ENCODE results near the gene FANCG. TPM values are rescaled to one million over a fixed set of nuclear protein-coding genes. Genes with fewer than 3 reads are reported as not detected.

Gene FANCG
- total RNA-seq, 1 experiment from 2014 or later: 74.8 TPM

DNA sequence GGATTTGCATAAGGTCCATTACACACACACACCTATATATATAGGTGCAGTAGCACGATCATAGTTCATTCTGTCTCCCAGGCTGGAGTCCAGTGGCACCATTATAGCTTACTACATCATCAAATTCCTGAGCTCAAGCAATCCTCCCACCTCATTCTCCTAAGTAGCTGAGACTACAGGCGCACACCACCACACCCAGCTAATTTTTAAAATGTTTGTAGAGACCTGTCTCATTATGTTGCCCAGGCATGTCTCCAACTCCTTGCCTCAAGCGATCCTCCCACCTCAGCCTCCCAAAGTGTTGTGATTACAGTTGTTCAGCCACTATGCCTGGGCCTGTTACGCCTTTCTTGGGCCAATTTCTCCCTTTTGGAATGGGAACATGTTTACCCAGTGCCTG is 50.5 kb downstream of the FANCG start:
- Mint-ChIP-seq H3K27ac (ENCODE audit: unreplicated experiment) (no peak overlapping the region), H3K36me3 (ENCODE audit: insufficient read depth, unreplicated experiment) (no peaks in the 10 kb centered on the region), H3K4me3 (ENCODE audit: unreplicated experiment) (no peak overlapping the region), H3K9me3 (ENCODE audit: unreplicated experiment) (peaks cover 21% of the 10 kb centered on the region), H3K27me3 (ENCODE audit: insufficient read depth, unreplicated experiment) (no peaks in the 10 kb centered on the region), H3K4me1 (ENCODE audit: low read depth, unreplicated experiment) (peaks cover 26% of the 10 kb centered on the region)
- DNase-seq: no peak
- no peak overlapping the region for H3K4me3 ChIP-seq (ENCODE audit: low read depth, low read length)
- no peaks in the 10 kb centered on the region for H3K36me3 ChIP-seq (ENCODE audit: control insufficient read depth, insufficient read depth, low read length)
- H3K9me3 ChIP-seq: no peaks in the 10 kb centered on the region
- TF ChIP-seq, protein P1, sequence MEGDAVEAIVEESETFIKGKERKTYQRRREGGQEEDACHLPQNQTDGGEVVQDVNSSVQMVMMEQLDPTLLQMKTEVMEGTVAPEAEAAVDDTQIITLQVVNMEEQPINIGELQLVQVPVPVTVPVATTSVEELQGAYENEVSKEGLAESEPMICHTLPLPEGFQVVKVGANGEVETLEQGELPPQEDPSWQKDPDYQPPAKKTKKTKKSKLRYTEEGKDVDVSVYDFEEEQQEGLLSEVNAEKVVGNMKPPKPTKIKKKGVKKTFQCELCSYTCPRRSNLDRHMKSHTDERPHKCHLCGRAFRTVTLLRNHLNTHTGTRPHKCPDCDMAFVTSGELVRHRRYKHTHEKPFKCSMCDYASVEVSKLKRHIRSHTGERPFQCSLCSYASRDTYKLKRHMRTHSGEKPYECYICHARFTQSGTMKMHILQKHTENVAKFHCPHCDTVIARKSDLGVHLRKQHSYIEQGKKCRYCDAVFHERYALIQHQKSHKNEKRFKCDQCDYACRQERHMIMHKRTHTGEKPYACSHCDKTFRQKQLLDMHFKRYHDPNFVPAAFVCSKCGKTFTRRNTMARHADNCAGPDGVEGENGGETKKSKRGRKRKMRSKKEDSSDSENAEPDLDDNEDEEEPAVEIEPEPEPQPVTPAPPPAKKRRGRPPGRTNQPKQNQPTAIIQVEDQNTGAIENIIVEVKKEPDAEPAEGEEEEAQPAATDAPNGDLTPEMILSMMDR (IDR thresholded peaks at IDR 0.05; ENCODE audit: insufficient read depth in 1 of 2, low read depth in 1 of 2, low read length in 1 of 2, severe bottlenecking in 1 of 2, unreplicated experiment in 1 of 2): no peak
- no TSS peak for BruUV-seq (replicated peaks)
- intact Hi-C loops (cut with micrococcal nuclease; ENCODE audit: unreplicated experiment): loop anchor here (5.0 kb wide), 1 partner anchor 42 kb away; the partner anchor contains the start of gene DNAJB5
- no peaks in the 10 kb centered on the region for H3K27me3 ChIP-seq (replicated peaks; ENCODE audit: control insufficient read depth, insufficient read depth, low read length)
- H3K4me1 ChIP-seq: peaks cover 28% of the 10 kb centered on the region
- POLR2A ChIA-PET: interaction anchor here (0.6 kb wide), 1 partner anchor 40 kb away, joined by 6 read pairs; the partner anchor contains the start of gene DNAJB5
- CTCF ChIA-PET: no interaction called here

DNA sequence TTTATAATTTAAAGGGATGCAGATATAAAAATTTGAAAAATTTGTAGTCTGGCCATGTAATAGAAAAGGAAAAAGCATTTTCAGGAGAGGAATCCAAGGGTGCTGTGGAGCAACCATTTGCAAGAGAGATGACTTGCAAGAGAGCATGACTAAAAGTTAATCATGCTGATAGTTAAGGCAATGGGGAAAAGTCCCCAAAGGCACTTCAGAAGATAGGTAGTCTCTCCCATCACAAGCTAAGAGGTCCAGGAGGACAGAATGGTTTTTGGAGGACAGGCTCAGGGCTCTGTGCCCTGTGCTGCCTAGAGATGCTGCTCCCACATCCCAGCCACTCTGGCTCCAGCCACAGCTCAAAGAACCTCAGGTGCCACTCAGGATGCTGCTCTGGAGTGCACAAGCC is 51.4 kb downstream of the FANCG start:
- Mint-ChIP-seq H3K36me3 (ENCODE audit: insufficient read depth, unreplicated experiment) (peaks cover 6% of the 10 kb centered on the region), H3K9me3 (ENCODE audit: unreplicated experiment) (peaks cover 29% of the 10 kb centered on the region), H3K27me3 (ENCODE audit: insufficient read depth, unreplicated experiment) (no peaks in the 10 kb centered on the region), H3K4me1 (ENCODE audit: low read depth, unreplicated experiment) (peaks cover 34% of the 10 kb centered on the region), H3K4me3 (ENCODE audit: unreplicated experiment) (no peak overlapping the region), H3K27ac (ENCODE audit: unreplicated experiment) (no peak overlapping the region)
- Histone ChIP-seq H3K4me1 (peaks cover 28% of the 10 kb centered on the region), H3K4me3 (ENCODE audit: low read depth, low read length) (no peak overlapping the region), H3K36me3 (ENCODE audit: control insufficient read depth, insufficient read depth, low read length) (no peaks in the 10 kb centered on the region), H3K27me3 (replicated peaks; ENCODE audit: control insufficient read depth, insufficient read depth, low read length) (no peaks in the 10 kb centered on the region), H3K9me3 (no peaks in the 10 kb centered on the region)
- CTCF ChIA-PET: no interaction called here
- no TSS peak for BruUV-seq (replicated peaks)
- intact Hi-C loops (cut with micrococcal nuclease; ENCODE audit: unreplicated experiment): loop anchor here (5.0 kb wide), 1 partner anchor 41 kb away; the partner anchor contains the start of gene DNAJB5
- DNase-seq: no peak
- TF ChIP-seq, protein P1 (IDR thresholded peaks at IDR 0.05; ENCODE audit: insufficient read depth in 1 of 2, low read depth in 1 of 2, low read length in 1 of 2, severe bottlenecking in 1 of 2, unreplicated experiment in 1 of 2): no peak
- POLR2A ChIA-PET: no interaction called here

DNA sequence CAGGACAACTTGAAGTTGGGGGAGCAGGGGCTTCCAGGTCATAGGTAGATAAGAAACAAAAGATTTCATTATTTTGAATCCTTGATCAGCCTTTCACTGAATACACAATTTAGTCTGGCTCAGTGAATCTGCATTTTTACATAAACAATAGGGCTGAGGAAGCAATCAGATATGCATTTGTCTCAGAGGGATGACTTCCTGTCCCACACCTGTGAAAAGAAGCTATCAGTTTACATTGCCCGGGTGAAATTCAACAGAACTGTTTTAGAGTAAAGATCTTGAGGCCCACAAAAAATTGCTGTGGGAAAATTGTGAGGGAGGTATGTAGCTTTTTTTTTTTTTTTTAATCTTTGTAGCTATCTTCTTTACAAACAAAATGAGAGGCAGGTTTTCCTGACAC is 51.9 kb downstream of the FANCG start:
- BruUV-seq (replicated peaks): no TSS peak
- H3K4me1 Mint-ChIP-seq (ENCODE audit: low read depth, unreplicated experiment): peaks cover 34% of the 10 kb centered on the region
- TF ChIP-seq, protein P1 (IDR thresholded peaks at IDR 0.05; ENCODE audit: insufficient read depth in 1 of 2, low read depth in 1 of 2, low read length in 1 of 2, severe bottlenecking in 1 of 2, unreplicated experiment in 1 of 2): no peak
- Histone ChIP-seq H3K9me3 (no peaks in the 10 kb centered on the region), H3K36me3 (ENCODE audit: control insufficient read depth, insufficient read depth, low read length) (no peaks in the 10 kb centered on the region), H3K4me3 (ENCODE audit: low read depth, low read length) (no peak overlapping the region), H3K4me1 (peaks cover 28% of the 10 kb centered on the region), H3K27me3 (replicated peaks; ENCODE audit: control insufficient read depth, insufficient read depth, low read length) (no peaks in the 10 kb centered on the region)
- H3K4me3 Mint-ChIP-seq (ENCODE audit: unreplicated experiment): no peak overlapping the region
- CTCF ChIA-PET: interaction anchor here (0.9 to 1.9 kb wide), 2 partner anchors 24 to 128 kb away, joined by 4 to 8 read pairs; no protein-coding TSS in a partner anchor
- no peak overlapping the region for H3K27ac Mint-ChIP-seq (ENCODE audit: unreplicated experiment)
- H3K9me3 Mint-ChIP-seq (ENCODE audit: unreplicated experiment): peaks cover 29% of the 10 kb centered on the region
- DNase-seq: no peak
- H3K27me3 Mint-ChIP-seq (ENCODE audit: insufficient read depth, unreplicated experiment): no peaks in the 10 kb centered on the region
- intact Hi-C loops (cut with micrococcal nuclease; ENCODE audit: unreplicated experiment): loop anchor here (5.0 kb wide), 1 partner anchor 41 kb away; the partner anchor contains the start of gene DNAJB5
- peaks cover 6% of the 10 kb centered on the region for H3K36me3 Mint-ChIP-seq (ENCODE audit: insufficient read depth, unreplicated experiment)
- POLR2A ChIA-PET: no interaction called here

Data from Caco-2 (cell line).